ENCODE data around the gene BICD2.
"Not testable (repeated sequence)": the region's sequence is repeated elsewhere in the genome, so short reads cannot be mapped to it uniquely, and the experiment has no call there.

Gene BICD2

GRCh38 chr9:92764381-92764987 lies at the start of gene BICD2:
Gene BICD2 (minus strand): TSS chr9:92764833. CDS start chr9:92764744, 89 bp downstream.
- no peak for DNase-seq

DNA sequence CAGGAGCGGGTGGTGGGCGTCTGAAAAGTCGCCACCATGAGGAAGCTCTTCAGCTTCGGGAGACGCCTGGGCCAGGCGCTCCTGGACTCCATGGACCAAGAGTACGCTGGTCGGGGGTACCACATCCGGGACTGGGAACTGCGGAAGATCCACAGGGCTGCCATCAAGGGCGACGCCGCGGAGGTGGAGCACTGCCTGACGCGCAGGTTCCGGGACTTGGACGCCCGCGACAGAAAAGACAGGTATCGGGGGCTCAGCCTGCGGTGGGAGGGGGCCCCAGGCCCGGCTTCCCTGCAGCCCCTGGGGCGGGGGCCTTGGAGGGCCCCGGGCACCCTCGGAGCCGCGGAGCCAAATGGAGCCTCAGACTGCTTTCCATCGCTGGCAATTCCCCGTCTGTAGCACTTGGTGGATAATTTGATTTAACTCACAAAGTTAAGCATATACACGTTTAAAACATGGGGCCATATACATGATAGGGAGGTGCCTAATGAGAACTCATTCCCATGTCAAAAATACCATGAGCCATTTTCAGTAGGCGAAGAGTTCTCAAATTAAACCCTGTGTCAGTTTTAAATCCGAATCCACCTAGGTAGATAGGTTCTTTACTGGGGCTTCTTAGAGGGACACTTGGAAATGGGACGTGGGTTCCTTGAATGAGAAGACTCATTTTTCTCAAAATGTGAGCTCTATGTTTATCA lies 45.1 kb upstream of the BICD2 start:
- DNase-seq: not testable (repeated sequence)

- DNase-seq: no peak
Measured at GRCh38 chr9:92808726-92809451, 44.3 kb upstream of the BICD2 start.

DNA sequence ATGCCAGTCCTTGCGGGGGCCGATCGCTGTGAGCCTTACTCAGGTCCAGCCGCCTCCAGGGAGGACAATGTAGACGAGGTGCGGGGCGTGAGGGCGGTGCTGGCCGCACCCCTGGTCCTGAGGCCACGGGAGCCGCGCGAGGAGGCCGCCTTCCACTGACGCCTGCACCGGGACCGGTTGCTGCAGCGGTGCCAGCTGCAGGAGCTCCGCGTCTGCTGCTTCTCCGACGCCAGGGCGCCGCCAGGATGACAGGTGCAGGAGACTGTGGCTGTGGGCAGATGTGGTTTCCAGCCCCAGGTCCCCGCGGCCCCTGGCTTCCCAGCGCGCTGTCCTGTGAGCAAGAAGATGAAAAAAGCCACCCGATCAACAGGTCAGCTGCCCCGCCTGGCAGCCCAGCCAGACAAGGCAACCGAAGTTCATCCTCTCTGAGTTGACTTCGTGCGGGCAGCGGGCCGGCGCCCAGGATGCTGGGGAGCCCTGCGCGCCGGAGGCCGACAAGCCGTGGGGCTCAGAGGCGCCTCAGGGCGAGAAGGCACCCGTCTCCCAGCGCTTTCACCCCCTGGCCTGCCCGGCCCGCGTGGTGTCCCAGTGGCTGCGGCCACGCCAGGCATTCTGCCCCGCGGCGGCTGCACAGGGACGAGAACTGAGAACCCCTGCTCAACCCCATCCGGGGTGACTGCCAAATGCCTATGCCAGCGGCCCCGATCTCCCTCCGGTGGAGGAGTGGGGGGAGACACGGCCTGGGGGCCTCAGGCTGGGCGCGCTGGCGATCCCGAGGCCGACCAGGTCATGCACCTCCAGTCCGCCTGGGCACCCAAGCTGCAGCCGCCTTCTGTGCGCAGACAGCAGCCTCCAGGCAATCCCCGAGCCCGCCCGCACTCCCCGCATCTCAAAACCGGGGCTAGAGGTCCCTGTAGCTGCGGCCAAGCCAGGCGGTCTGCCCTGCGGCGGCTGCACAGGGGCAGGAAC lies 43.4 kb upstream of the BICD2 start:
- DNase-seq: no peak

- no peak for DNase-seq
Measured at GRCh38 chr9:92807031-92807756, 42.6 kb upstream of the BICD2 start.

DNA sequence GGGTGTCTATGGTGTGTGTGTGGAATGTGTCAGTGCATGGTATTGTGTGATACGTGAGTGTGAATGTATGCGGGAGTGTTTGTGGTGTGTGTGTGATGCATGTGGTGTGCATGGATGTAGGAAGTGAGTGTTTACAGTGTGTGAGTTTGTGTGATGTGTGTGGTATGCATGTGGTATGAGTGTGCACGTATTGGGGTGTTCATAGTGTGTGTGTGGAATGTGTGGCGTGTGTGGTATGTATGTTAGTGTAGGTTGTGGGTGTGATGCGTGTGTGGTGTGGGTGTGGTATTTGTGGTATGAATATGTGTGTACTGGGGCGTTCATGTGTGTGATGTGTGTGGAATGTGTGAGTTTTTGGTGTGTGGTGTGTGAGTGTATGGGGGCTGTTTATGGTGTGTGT lies 40.1 kb upstream of the BICD2 start:
- no peak for DNase-seq

- DNase-seq: no peak
Measured at GRCh38 chr9:92798358-92798757, 33.7 kb upstream of the BICD2 start.

- DNase-seq: not testable (repeated sequence)
Measured at GRCh38 chr9:92796337-92796804, 31.7 kb upstream of the BICD2 start.

DNA sequence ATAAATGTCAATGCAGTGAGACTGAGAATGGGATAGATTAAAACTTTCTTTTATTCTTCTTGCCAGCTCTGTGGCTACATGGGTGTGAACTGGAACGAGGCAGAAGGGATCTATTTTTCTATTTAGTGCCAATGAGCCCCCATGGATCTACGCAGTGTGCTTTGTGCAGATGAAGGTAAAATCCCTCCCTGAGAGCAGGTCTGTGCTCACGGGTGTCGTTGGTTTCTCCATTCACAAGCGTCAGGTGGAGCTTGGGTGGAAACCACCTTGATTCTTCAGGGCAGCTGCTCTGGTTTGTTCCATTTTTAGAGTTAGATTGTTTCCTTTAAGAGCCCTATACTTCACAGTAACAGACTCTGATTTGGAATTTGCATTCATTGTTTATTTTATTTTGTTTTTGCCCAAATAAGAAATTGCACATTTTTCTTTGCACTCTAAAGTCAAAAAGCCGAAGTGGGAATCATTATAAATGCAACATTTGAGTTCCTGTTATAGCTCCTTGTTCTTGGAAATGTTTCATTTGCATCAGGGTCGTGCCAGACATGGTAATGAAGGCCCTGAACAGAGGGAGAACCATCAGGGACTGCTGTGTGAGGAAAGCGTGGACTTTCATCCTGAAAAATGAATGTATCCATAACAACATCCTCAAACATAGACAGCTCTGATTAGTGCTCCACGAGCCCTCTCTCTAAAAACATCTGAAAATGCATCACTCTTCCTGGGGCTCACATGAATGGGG lies 31.1 kb upstream of the BICD2 start:
- DNase-seq: no peak

DNA sequence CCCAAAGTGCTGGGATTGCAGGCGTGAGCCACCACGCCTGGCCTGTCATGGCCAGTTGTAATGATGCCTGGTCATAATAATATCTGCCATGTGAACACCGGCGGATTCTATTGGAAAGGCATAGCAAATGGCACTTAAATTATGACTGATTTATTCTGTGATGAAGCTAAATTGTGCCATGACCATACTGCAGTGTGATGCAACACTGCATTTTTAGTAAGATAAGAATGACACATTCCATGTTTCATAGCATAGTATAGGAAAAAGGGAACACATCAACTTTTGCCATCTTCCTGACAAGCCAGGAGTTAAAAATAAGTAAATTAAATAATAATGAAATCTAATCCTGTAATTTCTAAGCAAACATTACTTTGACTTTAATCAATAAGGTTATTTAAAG lies 30.4 kb upstream of the BICD2 start:
- DNase-seq: no peak

- no peak for DNase-seq
Measured at GRCh38 chr9:92794426-92794825, 29.8 kb upstream of the BICD2 start.

GRCh38 chr9:92790542-92791527 lies 26.2 kb upstream of the BICD2 start:
- DNase-seq: peak; percentile 73 to 76

GRCh38 chr9:92786298-92786697 lies 21.7 kb upstream of the BICD2 start:
- no peak for DNase-seq

DNA sequence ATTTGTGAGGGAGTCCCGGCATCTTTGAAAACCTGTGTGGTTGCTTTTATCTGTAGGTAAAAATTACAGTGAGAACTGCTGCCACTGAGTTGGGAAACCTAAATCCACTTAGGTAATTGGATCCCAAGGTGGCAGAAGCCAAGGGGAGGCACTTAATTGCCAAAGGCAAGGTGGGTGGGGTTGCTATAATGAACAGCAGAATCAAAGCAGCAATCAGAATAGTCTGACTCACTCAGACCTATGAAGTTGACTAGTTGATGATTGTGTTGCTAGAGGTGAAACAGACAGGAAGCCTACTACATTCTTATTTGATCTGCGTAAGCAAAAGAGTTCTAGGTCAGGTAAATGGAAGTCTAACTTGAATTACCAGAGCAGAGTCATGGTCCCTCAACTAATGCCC lies 17.3 kb upstream of the BICD2 start:
- DNase-seq: no peak

DNA sequence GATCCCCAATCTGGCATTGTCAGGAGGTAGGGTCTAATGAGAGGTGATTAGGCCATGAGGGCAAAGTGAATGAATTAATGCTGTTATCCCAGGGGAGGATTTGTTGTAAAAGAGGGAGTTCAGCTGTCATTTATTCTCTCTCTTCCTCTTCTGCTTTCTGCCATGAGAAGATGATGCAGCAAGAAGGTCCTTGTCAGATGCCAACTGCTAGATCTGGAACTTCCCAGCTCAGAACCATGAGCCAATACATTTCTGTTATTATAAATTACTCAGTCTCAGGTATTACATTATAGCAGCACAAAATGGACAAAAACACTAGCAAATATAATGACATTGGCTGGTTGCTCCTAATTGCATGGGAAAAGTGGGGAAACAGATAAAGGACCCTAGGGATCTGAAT lies 15.6 kb upstream of the BICD2 start:
- DNase-seq: peak; percentile 5 to 45

GRCh38 chr9:92775466-92775865 lies 10.8 kb upstream of the BICD2 start:
- DNase-seq: peak; percentile 32 to 36

- DNase-seq: no peak
Measured at GRCh38 chr9:92774274-92774673, 9.6 kb upstream of the BICD2 start.

DNA sequence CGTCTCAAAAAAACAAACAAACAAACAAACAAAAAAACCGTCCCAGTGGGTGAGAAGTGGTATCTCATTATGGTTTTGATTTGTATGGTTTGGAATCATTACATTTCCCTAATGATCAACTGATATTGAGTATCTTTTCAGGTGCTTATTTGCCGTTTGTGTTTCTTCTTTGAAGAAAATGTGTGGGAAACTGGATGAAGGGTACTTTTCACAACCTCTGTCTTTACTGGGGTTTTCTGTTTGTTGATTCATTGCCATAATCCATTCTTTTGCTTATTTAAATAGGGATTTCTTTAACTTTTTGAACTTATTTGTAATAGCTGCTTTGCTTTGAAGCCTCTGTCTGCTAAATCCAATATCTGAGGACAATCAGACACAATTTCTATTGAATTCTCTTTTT lies 9.2 kb upstream of the BICD2 start:
- DNase-seq: no peak

DNA sequence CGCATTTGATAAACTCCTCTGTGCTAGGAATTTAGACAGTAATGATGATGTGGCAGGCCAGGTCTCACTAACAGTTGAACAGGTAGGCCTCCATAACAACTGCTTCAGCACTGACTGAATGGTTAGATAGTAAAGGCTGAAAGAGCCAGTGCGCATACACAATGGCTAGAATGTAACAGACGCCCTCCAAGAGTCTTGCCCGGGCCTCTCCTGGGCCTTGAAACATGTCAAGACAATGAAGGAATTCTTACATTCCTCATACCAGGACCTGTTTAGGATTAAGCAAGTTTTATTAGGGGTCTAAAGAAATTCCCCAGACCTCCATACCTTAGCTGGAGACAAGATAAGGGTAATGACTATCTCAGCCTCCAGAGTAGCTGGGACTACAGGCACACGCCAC lies 6.7 kb upstream of the BICD2 start:
- no peak for DNase-seq
